Measurements from ENCODE around the gene TMEM98.
"Not testable (repeated sequence)": the region's sequence is repeated elsewhere in the genome, so short reads cannot be mapped to it uniquely, and the experiment has no call there.

Gene TMEM98

DNA sequence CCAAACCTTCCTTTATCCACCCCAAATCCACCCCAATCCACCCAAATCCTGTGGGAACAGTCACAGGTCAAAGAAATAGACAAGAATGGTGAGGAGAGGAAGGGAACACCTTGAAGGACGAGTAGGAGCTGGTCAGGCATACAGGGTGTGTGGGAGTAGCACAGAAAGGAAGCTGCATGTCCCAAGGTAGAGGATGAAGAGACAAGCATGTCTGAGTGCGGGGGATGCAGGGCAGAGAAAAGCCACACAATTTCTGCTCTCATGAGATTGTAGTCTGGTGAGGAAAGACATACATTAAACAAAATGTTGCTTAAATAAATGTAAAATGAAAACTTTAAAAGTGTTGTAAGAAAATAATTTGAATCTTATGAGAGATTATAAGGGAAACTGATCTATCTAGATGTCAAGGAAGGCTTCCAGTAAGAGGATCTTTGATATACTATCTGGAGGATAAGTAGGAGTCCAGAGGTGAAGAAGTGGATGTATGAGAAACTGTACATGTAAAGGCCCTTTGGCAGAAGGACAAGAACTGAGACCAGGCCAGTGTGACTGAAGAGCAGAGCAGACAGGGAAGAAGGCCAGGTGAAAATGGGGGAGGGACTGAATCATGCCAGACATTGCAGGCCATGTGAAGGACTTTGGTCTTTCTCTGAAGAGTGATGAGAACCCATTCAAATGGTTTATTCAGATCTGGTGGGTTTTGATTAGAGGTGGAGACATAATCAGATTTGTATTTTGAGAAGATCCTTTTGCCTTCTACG is 18.6 kb downstream of the TMEM98 start:
- intact Hi-C loops (cut with DNase I; ENCODE audit: low total_unique reads) = no loop called here
- no peak for DNase-seq
- TF ChIP-seq, protein P1, sequence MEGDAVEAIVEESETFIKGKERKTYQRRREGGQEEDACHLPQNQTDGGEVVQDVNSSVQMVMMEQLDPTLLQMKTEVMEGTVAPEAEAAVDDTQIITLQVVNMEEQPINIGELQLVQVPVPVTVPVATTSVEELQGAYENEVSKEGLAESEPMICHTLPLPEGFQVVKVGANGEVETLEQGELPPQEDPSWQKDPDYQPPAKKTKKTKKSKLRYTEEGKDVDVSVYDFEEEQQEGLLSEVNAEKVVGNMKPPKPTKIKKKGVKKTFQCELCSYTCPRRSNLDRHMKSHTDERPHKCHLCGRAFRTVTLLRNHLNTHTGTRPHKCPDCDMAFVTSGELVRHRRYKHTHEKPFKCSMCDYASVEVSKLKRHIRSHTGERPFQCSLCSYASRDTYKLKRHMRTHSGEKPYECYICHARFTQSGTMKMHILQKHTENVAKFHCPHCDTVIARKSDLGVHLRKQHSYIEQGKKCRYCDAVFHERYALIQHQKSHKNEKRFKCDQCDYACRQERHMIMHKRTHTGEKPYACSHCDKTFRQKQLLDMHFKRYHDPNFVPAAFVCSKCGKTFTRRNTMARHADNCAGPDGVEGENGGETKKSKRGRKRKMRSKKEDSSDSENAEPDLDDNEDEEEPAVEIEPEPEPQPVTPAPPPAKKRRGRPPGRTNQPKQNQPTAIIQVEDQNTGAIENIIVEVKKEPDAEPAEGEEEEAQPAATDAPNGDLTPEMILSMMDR (IDR thresholded peaks at IDR 0.05) = no peak
- peaks cover 0 to 3% (median 3%) of the 10 kb centered on the region in 3 donors for H3K36me3 ChIP-seq
- peaks cover 0 to 10% (median 3%) of the 10 kb centered on the region in 4 donors for H3K4me1 ChIP-seq
- peaks cover 0 to 3% of the 10 kb centered on the region in 2 donors for H3K27me3 ChIP-seq
- no peak overlapping the region for H3K27ac ChIP-seq
- H3K4me3 ChIP-seq = no peak overlapping the region
- no peaks in the 10 kb centered on the region for H3K9me3 ChIP-seq

DNA sequence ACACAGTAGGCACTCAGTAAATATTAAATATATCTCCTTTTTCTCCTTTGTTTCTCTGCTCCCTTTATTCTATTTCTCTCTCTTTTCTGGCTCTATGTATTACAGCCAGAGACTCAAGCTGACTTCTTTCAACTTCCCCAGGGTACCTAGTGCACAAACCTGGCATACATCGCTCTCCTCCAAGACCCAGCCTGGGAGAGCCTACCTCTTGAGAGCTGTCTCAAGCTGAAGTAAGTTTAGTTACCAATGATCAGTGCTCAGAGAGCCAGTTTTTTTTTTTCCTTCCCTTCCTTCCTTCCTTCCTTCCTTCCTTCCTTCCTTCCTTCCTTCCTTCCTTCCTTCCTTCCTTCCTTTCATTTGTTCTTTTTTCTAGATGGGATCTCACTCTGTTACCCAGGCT is 19.8 kb downstream of the TMEM98 start:
- Histone ChIP-seq H3K36me3 (no peaks in the 10 kb centered on the region), H3K27me3 (peaks cover 0 to 7% of the 10 kb centered on the region in 2 donors), H3K27ac (no peak overlapping the region), H3K4me1 (peaks cover 0 to 8% (median 3%) of the 10 kb centered on the region in 4 donors), H3K9me3 (no peaks in the 10 kb centered on the region), H3K4me3 (no peak overlapping the region)
- no peak for DNase-seq
- TF ChIP-seq, protein P1 (IDR thresholded peaks at IDR 0.05) = no peak
- intact Hi-C loops (cut with DNase I; ENCODE audit: low total_unique reads) = no loop called here

DNA sequence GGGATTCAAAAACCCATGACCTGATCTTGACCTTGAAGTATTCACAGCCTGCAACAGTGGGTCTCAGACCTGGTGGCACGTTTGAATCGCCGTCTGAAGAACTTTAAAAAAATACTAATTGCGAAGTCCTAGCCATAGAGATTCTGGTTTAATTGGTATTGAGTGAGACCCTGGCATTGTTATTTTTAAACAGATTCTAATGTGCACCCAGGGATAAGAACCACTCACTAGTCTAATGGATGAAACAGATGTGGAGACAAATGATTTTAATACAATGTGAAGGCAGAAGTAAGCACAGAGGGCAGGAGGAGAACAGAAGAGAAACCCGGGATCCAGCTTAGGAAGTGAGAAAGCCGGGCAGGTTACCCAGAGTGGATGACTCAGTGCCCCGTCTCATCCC is 21.2 kb downstream of the TMEM98 start:
- no peaks in the 10 kb centered on the region for H3K36me3 ChIP-seq
- H3K4me1 ChIP-seq = no peaks in the 10 kb centered on the region
- TF ChIP-seq, protein P1 (IDR thresholded peaks at IDR 0.05) = no peak
- no peak overlapping the region for H3K27ac ChIP-seq
- no peak overlapping the region for H3K4me3 ChIP-seq
- intact Hi-C loops (cut with DNase I; ENCODE audit: low total_unique reads) = no loop called here
- H3K27me3 ChIP-seq = peaks cover 0 to 11% of the 10 kb centered on the region in 2 donors
- H3K9me3 ChIP-seq = no peaks in the 10 kb centered on the region
- DNase-seq = no peak

DNA sequence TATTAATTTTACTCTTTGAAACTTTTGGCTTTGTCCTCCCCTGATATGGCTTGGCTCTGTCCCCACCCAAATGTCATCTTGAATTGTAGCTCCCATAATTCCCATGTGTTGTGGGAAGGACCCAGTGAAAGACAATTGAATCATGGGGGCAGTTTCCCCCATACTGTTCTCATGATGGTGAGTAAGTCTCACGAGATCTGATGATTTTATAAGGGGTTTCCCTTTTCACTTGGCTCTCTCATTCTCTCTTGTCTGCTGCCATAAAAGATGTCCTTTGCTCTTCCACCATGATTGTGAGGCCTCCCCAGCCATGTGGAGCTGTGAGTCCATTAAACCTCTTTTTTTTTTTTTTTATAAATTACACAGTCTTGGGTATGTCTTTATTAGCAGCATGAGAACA is 24.5 kb downstream of the TMEM98 start:
- DNase-seq; H3K4me1 ChIP-seq; H3K9me3 ChIP-seq; H3K4me3 ChIP-seq; H3K27ac ChIP-seq; H3K36me3 ChIP-seq; intact Hi-C loops (cut with DNase I; ENCODE audit: low total_unique reads): not testable (repeated sequence)
- H3K27me3 ChIP-seq = peaks cover 0 to 15% of the 10 kb centered on the region in 2 donors

DNA sequence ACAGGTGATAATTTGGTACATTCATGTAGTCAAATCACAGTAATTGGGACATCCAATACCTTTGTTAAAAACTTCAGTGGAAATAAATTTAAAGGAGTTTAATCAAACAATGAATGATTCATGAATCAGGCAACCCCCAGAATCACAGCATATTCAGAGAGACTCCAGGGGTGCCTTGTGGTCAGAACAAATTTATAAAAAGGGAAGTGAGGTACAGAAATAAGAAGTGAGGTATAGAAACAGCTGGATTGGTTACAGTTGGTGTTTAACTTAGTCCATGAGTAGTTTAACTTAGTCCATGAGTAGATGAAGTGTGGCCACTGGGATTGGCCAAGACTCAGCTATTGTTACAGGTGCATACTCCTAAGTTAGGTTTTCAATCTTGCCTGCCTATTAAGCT is 25.1 kb downstream of the TMEM98 start:
- Histone ChIP-seq H3K36me3 (no peaks in the 10 kb centered on the region), H3K4me1 (no peaks in the 10 kb centered on the region), H3K4me3 (no peak overlapping the region), H3K27ac (no peak overlapping the region), H3K27me3 (peaks cover 0 to 15% of the 10 kb centered on the region in 2 donors), H3K9me3 (no peaks in the 10 kb centered on the region)
- DNase-seq = no peak
- intact Hi-C loops (cut with DNase I; ENCODE audit: low total_unique reads) = no loop called here
- TF ChIP-seq, protein P1 (IDR thresholded peaks at IDR 0.05) = no peak

DNA sequence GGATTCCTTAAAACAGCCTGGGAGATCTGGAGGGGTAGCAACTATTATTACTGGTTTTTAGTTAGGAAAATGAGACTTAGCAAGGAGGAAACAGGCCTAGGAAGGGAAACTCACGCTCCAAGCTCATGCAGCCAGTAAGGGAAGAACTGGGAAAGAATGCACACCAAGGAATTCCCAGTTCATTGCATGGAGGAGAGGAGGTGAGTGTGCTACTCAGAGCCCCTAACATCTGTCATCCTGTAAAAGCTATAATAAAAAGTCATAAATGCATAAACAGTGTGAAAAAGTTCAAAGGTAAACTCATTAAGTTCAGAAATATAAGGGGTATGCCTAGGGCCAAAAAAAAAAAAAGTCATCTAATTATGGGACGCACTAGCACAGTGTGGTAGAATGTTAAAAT is 25.9 kb downstream of the TMEM98 start:
- Histone ChIP-seq H3K9me3 (no peaks in the 10 kb centered on the region), H3K27ac (no peak overlapping the region), H3K4me3 (no peak overlapping the region), H3K27me3 (peaks cover 0 to 15% of the 10 kb centered on the region in 2 donors), H3K36me3 (no peaks in the 10 kb centered on the region), H3K4me1 (no peaks in the 10 kb centered on the region)
- intact Hi-C loops (cut with DNase I; ENCODE audit: low total_unique reads) = no loop called here
- TF ChIP-seq, protein P1 (IDR thresholded peaks at IDR 0.05) = no peak
- no peak for DNase-seq

Measured in tibial artery (tissue), 4 donors.